NB4 (cell line): ENCODE data around the gene ZNF148.

Experiments
- DNase-seq: peaks from one replicate; pipeline ENCODE4 v3.0.0; 2010; ENCODE audit warnings: low read depth
- H3K4me3 ChIP-seq: one replicate; pipeline ENCODE4 v1.5.1; 2011; ENCODE audit warnings: mild to moderate bottlenecking, low read depth, low read length, moderate library complexity
- CTCF ChIP-seq: IDR thresholded peaks from one replicate; pipeline ENCODE4 v1.5.1; 2012; ENCODE audit warnings: low read depth, low read length
- MYC ChIP-seq: IDR thresholded peaks from 2 replicates; pipeline ENCODE4 v1.6.1; 2011; ENCODE audit warnings: low read depth, low read length
- POLR2A ChIP-seq: IDR thresholded peaks from 2 replicates; pipeline ENCODE4 v1.6.1; 2011; ENCODE audit warnings: mild to moderate bottlenecking; ENCODE audit not compliant: insufficient read length; ENCODE audit errors: extremely low read depth
- TF ChIP-seq, protein P1 (sequence below): IDR thresholded peaks from 2 replicates; pipeline ENCODE4 v1.6.1; 2011; ENCODE audit warnings: low read depth, low read length

ZNF148 gene

DNA sequence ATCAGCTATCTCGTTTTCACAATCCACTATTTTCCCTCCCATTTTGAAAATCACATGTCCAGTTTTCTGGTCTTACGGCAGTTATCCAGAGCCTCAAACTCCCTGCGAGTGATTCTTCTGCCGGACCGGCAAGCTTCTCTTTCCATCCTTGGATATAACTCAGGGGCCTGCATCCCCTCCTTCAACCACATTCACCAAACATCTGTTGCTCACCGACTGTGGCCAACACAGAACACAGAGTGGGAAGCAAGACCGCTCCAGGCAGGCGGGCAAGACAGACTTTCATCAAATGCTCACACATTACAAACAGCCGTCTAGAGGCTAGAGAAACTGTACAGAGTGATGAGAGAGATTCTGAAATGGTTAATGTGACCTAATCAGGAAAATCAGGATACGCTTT, 154.9 kb downstream of the ZNF148 start:
- no peak for DNase-seq
- TF ChIP-seq POLR2A (no peak), CTCF (no peak), MYC (no peak)
- TF ChIP-seq, protein P1, sequence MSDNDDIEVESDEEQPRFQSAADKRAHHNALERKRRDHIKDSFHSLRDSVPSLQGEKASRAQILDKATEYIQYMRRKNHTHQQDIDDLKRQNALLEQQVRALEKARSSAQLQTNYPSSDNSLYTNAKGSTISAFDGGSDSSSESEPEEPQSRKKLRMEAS = no peak
- H3K4me3 ChIP-seq = no peak overlapping the region

DNA sequence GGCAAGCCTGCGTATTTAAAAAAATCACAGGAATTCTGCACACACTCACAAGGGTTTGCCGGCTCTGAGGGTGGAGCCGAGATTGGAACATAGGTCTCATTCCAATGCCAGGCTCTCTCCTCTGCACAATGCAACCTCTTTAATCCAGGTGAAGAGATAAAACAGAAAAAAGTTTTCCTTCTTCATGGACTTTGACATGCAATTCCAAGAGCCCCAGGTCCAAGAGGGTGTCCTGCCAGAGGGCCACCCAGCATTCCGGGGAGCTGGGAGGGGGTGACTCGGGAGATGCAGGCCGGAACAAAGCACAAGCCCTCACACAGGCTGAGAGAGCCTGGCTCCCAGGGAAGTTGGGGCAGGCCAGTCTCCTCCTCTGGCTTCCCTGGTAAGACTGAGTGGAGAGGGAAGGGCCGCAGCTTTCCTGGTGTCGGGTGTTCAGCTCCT, 155.8 kb downstream of the ZNF148 start:
- DNase-seq = no peak
- TF ChIP-seq POLR2A (no peak), CTCF (no peak), MYC (no peak)
- TF ChIP-seq, protein P1 = no peak
- H3K4me3 ChIP-seq = no peak overlapping the region

- no peak for DNase-seq
- no peak overlapping the region for H3K4me3 ChIP-seq
- no peak for TF ChIP-seq MYC
- TF ChIP-seq, protein P1 = no peak
Measured at GRCh38 chr3:125214738-125215137, 160.4 kb downstream of the ZNF148 start.

GRCh38 chr3:125213946-125214542, 161.1 kb downstream of the ZNF148 start:
- no peak for DNase-seq
- TF ChIP-seq POLR2A (no peak), MYC (no peak), CTCF (no peak)
- TF ChIP-seq, protein P1 = no peak
- H3K4me3 ChIP-seq = no peak overlapping the region

- no peak overlapping the region for H3K4me3 ChIP-seq
- DNase-seq = no peak
- TF ChIP-seq, protein P1 = no peak
- TF ChIP-seq MYC (no peak), POLR2A (no peak), CTCF (no peak)
Measured at GRCh38 chr3:125213364-125213755, 161.8 kb downstream of the ZNF148 start.

- H3K4me3 ChIP-seq = no peak within 1 kb of the TSS
- TF ChIP-seq CTCF (no peak), MYC (no peak), POLR2A (no peak)
- TF ChIP-seq, protein P1 = no peak
- no peak for DNase-seq
Measured at GRCh38 chr3:125212509-125213363, 162.4 kb downstream of the ZNF148 start, which contains the start of gene SLC12A8. SLC12A8 (minus strand) TSS chr3:125212748; CDS start chr3:125211349, 1,399 bp downstream.
